Vagina (tissue), 2 donors: ENCODE results near the gene KIF21B.

ENCODE experiments used
- POLR2A ChIP-seq, 2 donors: fragments of 450-650 bp; IDR thresholded peaks; one replicate each; pipeline ENCODE4 v1.6.1; 2017; ENCODE audit warnings: antibody characterized with exemption in 2 of 2, mild to moderate bottlenecking in 2 of 2, moderate library complexity in 2 of 2
- TF ChIP-seq, protein P1 (sequence below), 3 experiments: fragments of 450-650 bp in 2 of 3; fragments of 200-600 bp in 1 of 3; sonication (generic) in 1 of 3; IDR thresholded peaks; one replicate each; pipeline ENCODE4 v1.5.1; 2017 to 2019; ENCODE audit warnings: antibody characterized with exemption in 3 of 3, mild to moderate bottlenecking in 2 of 3, moderate library complexity in 2 of 3

DNA sequence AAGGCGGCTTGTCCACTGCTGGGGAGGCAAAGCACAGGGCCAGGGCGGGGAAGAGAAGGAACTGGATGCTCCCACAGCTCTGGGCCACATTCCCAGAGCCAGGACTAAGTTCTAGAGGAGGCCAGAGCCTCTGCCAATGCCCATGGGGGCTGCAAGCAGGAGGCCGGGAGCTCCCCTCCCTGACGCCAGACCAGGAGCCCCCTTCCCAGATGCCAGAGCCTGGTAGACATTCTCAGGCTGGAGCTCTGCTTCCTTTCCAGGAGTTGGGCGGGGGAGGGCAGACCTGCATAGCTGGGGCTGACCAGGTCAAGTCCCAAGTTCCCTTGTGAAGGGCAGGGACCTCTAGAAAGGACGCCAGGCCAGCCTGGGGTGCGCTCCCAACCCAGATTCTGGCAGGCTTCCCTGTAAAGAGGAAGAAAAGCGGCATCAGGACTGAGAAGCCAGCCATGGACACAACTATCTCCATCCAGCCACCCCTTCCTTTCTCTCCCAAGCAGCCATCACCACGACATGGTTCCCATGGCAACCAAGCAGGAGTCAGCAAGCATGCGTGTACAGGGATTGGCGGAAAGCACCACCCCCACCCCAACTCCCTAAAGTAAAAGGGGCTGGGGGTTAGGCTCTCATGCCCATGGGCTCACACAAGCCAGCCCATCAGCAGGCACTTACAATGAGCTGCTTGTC, 13.4 kb downstream of the KIF21B start:
- TF ChIP-seq, protein P1, sequence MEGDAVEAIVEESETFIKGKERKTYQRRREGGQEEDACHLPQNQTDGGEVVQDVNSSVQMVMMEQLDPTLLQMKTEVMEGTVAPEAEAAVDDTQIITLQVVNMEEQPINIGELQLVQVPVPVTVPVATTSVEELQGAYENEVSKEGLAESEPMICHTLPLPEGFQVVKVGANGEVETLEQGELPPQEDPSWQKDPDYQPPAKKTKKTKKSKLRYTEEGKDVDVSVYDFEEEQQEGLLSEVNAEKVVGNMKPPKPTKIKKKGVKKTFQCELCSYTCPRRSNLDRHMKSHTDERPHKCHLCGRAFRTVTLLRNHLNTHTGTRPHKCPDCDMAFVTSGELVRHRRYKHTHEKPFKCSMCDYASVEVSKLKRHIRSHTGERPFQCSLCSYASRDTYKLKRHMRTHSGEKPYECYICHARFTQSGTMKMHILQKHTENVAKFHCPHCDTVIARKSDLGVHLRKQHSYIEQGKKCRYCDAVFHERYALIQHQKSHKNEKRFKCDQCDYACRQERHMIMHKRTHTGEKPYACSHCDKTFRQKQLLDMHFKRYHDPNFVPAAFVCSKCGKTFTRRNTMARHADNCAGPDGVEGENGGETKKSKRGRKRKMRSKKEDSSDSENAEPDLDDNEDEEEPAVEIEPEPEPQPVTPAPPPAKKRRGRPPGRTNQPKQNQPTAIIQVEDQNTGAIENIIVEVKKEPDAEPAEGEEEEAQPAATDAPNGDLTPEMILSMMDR (IDR thresholded peaks at IDR 0.05): no peak
- no peak for TF ChIP-seq POLR2A (IDR thresholded peaks at IDR 0.05)
